GM12873 (cell line): ENCODE data around the gene BTNL9.

Experiments used
- TF ChIP-seq, protein P1 (sequence below): IDR thresholded peaks from 2 replicates; pipeline ENCODE4 v1.5.1; 2012; ENCODE audit warnings: low read depth, mild to moderate bottlenecking, moderate library complexity, low read length, control low read depth; ENCODE audit not compliant: insufficient read depth; ENCODE audit errors: missing control alignments

BTNL9 gene

DNA sequence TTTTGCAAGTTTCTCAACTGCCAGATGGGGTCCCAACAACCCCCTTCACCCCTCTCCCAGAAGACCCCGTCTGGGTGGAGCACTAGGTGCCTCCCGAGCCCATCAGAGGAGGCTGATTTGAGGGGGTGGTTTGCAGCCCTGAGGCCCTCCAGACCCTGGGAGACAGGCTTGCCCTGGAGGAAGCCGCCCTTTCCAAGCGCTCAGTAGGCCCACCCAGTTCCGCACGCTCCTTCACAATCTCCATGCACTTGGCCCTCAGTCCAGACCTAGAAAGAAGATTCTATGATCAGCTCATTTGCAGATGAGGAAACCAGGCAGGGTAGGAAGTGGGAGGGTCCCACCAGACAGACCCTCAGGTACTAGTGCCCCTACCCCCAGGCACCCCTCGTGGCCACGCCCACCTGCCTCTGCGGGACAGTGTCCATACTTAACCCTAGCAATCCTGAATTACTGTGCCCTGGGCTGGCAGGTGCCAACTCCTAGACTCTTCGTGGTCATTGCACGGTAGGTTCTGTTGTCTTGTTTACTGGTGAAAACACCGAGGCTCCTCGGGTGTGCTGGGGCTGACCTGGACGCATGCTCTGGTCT is 68.6 kb downstream of the BTNL9 start:
- TF ChIP-seq, protein P1, sequence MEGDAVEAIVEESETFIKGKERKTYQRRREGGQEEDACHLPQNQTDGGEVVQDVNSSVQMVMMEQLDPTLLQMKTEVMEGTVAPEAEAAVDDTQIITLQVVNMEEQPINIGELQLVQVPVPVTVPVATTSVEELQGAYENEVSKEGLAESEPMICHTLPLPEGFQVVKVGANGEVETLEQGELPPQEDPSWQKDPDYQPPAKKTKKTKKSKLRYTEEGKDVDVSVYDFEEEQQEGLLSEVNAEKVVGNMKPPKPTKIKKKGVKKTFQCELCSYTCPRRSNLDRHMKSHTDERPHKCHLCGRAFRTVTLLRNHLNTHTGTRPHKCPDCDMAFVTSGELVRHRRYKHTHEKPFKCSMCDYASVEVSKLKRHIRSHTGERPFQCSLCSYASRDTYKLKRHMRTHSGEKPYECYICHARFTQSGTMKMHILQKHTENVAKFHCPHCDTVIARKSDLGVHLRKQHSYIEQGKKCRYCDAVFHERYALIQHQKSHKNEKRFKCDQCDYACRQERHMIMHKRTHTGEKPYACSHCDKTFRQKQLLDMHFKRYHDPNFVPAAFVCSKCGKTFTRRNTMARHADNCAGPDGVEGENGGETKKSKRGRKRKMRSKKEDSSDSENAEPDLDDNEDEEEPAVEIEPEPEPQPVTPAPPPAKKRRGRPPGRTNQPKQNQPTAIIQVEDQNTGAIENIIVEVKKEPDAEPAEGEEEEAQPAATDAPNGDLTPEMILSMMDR: no peak

DNA sequence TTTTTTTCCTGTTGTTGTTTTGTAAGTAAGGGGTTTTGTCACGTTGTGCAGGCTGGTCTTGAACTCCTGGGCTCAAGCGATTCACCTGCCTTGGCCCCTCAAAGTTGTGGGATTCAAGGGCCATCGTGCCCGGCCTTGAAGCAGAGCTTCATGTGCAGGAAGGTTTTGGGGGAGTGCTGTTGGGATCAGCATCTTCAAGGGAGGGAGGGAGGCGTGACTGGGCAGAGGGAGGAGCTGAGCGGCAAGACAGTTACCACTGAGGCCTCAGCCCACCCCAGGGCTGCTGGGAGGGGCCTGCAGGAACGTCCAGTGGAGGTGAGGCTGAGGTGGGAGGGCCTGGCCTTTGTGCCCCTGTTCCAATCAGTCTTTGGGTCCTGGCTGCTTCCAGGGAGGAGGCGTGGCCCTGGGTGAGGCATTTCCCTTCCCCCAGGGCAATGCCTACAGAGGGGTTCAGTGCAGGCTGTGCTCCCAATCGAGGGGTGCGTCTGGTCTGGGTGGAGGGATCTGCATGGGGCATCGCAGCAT is 69.5 kb downstream of the BTNL9 start:
- TF ChIP-seq, protein P1: no peak

DNA sequence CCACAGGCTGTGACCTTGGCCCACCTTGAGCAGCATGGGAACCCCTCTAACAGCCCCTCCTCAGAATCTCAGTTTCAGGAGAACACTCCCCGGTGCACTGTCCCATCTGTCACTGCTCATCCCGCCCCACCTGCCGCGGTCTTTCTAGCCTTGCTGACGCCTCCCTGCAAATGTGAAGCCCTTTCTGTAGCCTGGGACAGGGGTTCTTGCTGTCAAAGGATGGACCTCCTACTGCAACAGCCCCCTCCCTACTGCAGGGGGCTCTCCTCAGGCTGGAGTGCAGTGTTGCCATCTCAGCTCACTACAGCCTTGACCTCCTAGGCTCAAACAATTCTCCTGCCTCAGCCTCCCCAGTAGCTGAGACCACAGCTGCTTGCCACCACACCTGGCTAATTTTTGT is 70.9 kb downstream of the BTNL9 start:
- TF ChIP-seq, protein P1: no peak
